A549 (cell line): ENCODE results near the gene SLC6A19. TPM values are rescaled to one million over a fixed set of nuclear protein-coding genes. Genes with fewer than 3 reads are reported as not detected.
"Not testable (repeated sequence)": the region's sequence is repeated elsewhere in the genome, so short reads cannot be mapped to it uniquely, and the experiment has no call there.

Source experiments
- ATAC-seq, 2 experiments: fragments of 200-7000 bp in 1 of 2; fragments of >200 bp in 1 of 2; cut with Nextera tagmentation in 1 of 2; cut with Tn5 transposase in 1 of 2; 3 replicates each; pipeline versions ENCODE4 v1.8.0 to v1.9.1; 2018 to 2020; ENCODE audit warnings: mild to moderate bottlenecking in 1 of 2, moderate library complexity in 1 of 2
- CTCF ChIA-PET: fragments of 300-600 bp; sonication (Branson Sonifier 250); formaldehyde crosslinking; extraction: SDS; loops from one replicate; lab custom pipeline; 2021; ENCODE audit warnings: antibody characterized with exemption, inconsistent platforms; lab: Yijun Ruan, JAX
- POLR2A ChIA-PET: fragments of 350-600 bp; formaldehyde crosslinking; extraction: SDS; loops from one replicate; lab custom pipeline; 2021; ENCODE audit warnings: antibody characterized with exemption, inconsistent platforms; lab: Yijun Ruan, JAX
- DNase-seq, 2 experiments: peaks; one replicate each; pipeline versions ENCODE4 v3.0.0 to v3.0.0-alpha.2; 2011 to 2016; ENCODE audit warnings: low read depth in 1 of 2, low spot score in 1 of 2
- FAIRE-seq: peaks from 2 replicates; lab custom pipeline; 2011; peaks lifted over from hg19 to GRCh38; lab: Jason Lieb, UNC
- H3K27ac ChIP-seq, 2 experiments: fragments of >200 bp; sonication (Bioruptor Twin); formaldehyde crosslinking; 3 replicates each; pipeline ENCODE4 v1.5.1; 2016 to 2017
- H3K4me1 ChIP-seq: fragments of >200 bp; sonication (Bioruptor Twin); formaldehyde crosslinking; 3 replicates; pipeline ENCODE4 v1.6.1; 2016
- H3K4me2 ChIP-seq: fragments of >200 bp; sonication (Bioruptor Twin); formaldehyde crosslinking; 3 replicates; pipeline ENCODE4 v1.6.1; 2016
- H3K4me3 ChIP-seq: fragments of >200 bp; sonication (Bioruptor Twin); formaldehyde crosslinking; 3 replicates; pipeline ENCODE4 v1.5.1; 2016
- H3K9me3 ChIP-seq: fragments of >200 bp; sonication (Bioruptor Twin); formaldehyde crosslinking; 3 replicates; pipeline ENCODE4 v1.6.1; 2016
- CEBPB ChIP-seq, 2 experiments: fragments of >200 bp in 1 of 2; sonication (Bioruptor Twin) in 1 of 2; formaldehyde crosslinking in 1 of 2; IDR thresholded peaks; 2 replicates each; pipeline ENCODE4 v1.6.1; 2012 to 2016
- EHF ChIP-seq: fragments of 250-450 bp; sonication (Bioruptor Pico); IDR thresholded peaks from 2 replicates; pipeline ENCODE4 v1.5.0; 2020; ENCODE audit warnings: mild to moderate bottlenecking
- EP300 ChIP-seq, 2 experiments: fragments of >200 bp; sonication (Bioruptor Twin); formaldehyde crosslinking; IDR thresholded peaks; 2 replicates in 1 of 2; 3 replicates in 1 of 2; pipeline ENCODE4 v1.6.1; 2016 to 2017
- FOSL2 ChIP-seq, 2 experiments: fragments of 450-650 bp in 1 of 2; fragments of >200 bp in 1 of 2; sonication (Bioruptor Twin) in 1 of 2; formaldehyde crosslinking; IDR thresholded peaks; 2 replicates each; pipeline versions ENCODE4 v1.5.0 to v1.6.1; 2016 to 2020; ENCODE audit warnings: mild to moderate bottlenecking in 1 of 2, moderate library complexity in 1 of 2
- FOXS1 ChIP-seq: fragments of 250-450 bp; sonication (Bioruptor Pico); IDR thresholded peaks from 2 replicates; pipeline ENCODE4 v1.5.0; 2020; ENCODE audit warnings: mild to moderate bottlenecking, moderate library complexity
- HOXA7 ChIP-seq: fragments of 250-450 bp; sonication (Bioruptor Pico); IDR thresholded peaks from 2 replicates; pipeline ENCODE4 v1.5.0; 2020; ENCODE audit warnings: mild to moderate bottlenecking, moderate library complexity
- HOXB13 ChIP-seq: fragments of 250-450 bp; sonication (Bioruptor Pico); IDR thresholded peaks from 2 replicates; pipeline ENCODE4 v1.5.0; 2020; ENCODE audit warnings: low read depth, mild to moderate bottlenecking, moderate library complexity
- JUN ChIP-seq, 2 experiments: fragments of >200 bp; sonication (Bioruptor Twin); formaldehyde crosslinking; IDR thresholded peaks; 2 replicates in 1 of 2; 3 replicates in 1 of 2; pipeline ENCODE4 v1.6.1; 2016 to 2017
- JUNB ChIP-seq: fragments of >200 bp; sonication (Bioruptor Twin); formaldehyde crosslinking; IDR thresholded peaks from 2 replicates; pipeline ENCODE4 v1.6.1; 2016
- KDM1A ChIP-seq: fragments of 200-600 bp; sonication (generic); IDR thresholded peaks from 2 replicates; pipeline ENCODE4 v1.6.1; 2016; ENCODE audit warnings: low read depth, mild to moderate bottlenecking
- MAFK ChIP-seq: fragments of 450-650 bp; IDR thresholded peaks from 2 replicates; pipeline ENCODE4 v1.6.1; 2014; ENCODE audit not compliant: partially characterized antibody
- POLR2A ChIP-seq: IDR thresholded peaks from 2 replicates; pipeline ENCODE4 v1.6.1; 2012; ENCODE audit warnings: mild to moderate bottlenecking, low read length
- SREBF2 ChIP-seq: fragments of 450-650 bp; IDR thresholded peaks from 2 replicates; pipeline ENCODE4 v1.6.1; 2014; ENCODE audit warnings: mild to moderate bottlenecking, moderate library complexity
- ZC3H11A ChIP-seq: fragments of 450-650 bp; IDR thresholded peaks from 2 replicates; pipeline ENCODE4 v1.6.1; 2014; ENCODE audit warnings: antibody characterized with exemption, mild to moderate bottlenecking
- WGBS: methylation state at CpG from one replicate; pipeline ENCODE4 v1.1.6; 2017; ENCODE audit errors: missing lambda C conversion rate; 5-methylcytosine and 5-hydroxymethylcytosine counted together
- polyA plus RNA-seq, 4 experiments: library from polyadenylated mRNA; depleted of rRNA in 3 of 4; stranded (reverse); fragments of >200 nt; fragmentation: RNase III in 1 of 4; extraction: RNeasy Plus Mini Kit Qiagen cat#74134 plus additional on column Dnase treatment in 1 of 4; gene quantifications; 2 replicates in 3 of 4; 3 replicates in 1 of 4; pipeline ENCODE4 v1.2.3, GENCODE V29; 2011 to 2017
- TF ChIP-seq, protein P1 (sequence below): fragments of 150-350 bp; IDR thresholded peaks from 2 replicates; pipeline ENCODE4 v1.6.1; 2014; ENCODE audit warnings: low read depth, mild to moderate bottlenecking, low read length
- TF ChIP-seq, protein P2 (sequence below): IDR thresholded peaks from 2 replicates; pipeline ENCODE4 v1.6.1; 2012

Gene SLC6A19
- polyA plus RNA-seq, 2 of the 4 experiments (the other 2 are of a cell fraction) = 0.01 TPM; not detected in 1

DNA sequence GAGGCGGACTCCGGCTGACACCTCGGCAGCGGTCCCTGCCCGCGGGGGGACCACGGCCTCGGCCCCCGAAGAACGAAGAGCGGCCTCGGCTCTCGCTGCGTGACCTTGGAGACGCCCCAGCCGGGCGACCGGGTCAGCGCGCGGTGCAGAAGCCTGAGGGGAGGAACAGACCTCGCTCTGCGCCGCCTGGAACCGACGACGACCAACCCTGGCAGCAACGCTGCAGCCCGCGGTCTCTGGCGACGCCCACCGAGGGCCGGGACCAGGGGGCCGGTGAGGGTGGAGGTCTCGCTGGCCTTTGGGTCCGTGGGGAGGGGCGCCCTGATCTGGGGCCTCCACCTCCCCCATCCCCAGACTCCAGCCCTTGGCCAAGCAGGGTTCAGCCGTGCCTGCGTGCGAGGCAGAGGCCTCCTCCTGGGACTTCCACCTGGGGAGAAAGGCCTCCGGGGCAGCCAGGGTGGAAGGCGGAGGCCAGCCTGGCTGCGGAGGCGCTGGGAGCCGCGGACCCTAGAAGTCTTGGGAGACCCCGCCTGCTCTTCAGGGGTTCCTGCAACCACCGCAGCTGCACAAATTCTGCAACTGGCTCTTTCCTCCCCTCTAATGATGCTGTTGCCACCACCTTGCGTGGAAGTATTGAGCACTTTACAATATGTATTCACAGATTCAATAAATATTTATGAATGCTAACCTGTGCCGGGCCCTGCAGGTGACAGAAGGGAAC is 45.2 kb upstream of the SLC6A19 start:
- ChIA-PET CTCF (interaction anchor here (0.7 to 1.2 kb wide), 5 partner anchors 9 to 18 kb away, joined by 3 to 5 read pairs (median 4); no protein-coding TSS in a partner anchor), POLR2A (no interaction called here)
- Histone ChIP-seq H3K9me3 (no peaks in the 10 kb centered on the region), H3K4me2 (peak overlapping the region; percentile 77), H3K4me3 (peak overlapping the region; percentile 42), H3K27ac (peak overlapping the region in 1 of 2 experiments; percentile 63; a peak in 1 of 6 replicates), H3K4me1 (peaks cover 10% of the 10 kb centered on the region; the same call in 2 of the 3 replicates)
- ATAC-seq = no peak
- no peak for DNase-seq
- FAIRE-seq = no peak
- 84% methylated on average over 10 of the region's 51 CpGs for WGBS
- no peak for TF ChIP-seq EP300 (IDR thresholded peaks at IDR 0.05)
- TF ChIP-seq, protein P1, sequence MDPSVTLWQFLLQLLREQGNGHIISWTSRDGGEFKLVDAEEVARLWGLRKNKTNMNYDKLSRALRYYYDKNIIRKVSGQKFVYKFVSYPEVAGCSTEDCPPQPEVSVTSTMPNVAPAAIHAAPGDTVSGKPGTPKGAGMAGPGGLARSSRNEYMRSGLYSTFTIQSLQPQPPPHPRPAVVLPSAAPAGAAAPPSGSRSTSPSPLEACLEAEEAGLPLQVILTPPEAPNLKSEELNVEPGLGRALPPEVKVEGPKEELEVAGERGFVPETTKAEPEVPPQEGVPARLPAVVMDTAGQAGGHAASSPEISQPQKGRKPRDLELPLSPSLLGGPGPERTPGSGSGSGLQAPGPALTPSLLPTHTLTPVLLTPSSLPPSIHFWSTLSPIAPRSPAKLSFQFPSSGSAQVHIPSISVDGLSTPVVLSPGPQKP = no peak
- no peak for TF ChIP-seq JUNB
- no peak for TF ChIP-seq JUN (IDR thresholded peaks at IDR 0.05)
- no peak for TF ChIP-seq FOSL2 (IDR thresholded peaks at IDR 0.05)
- no peak for TF ChIP-seq FOSL2 (CRISPR knock-in tag; IDR thresholded peaks at IDR 0.05)
- TF ChIP-seq SREBF2 = no peak
- TF ChIP-seq, all 56 proteins: peak for 0

DNA sequence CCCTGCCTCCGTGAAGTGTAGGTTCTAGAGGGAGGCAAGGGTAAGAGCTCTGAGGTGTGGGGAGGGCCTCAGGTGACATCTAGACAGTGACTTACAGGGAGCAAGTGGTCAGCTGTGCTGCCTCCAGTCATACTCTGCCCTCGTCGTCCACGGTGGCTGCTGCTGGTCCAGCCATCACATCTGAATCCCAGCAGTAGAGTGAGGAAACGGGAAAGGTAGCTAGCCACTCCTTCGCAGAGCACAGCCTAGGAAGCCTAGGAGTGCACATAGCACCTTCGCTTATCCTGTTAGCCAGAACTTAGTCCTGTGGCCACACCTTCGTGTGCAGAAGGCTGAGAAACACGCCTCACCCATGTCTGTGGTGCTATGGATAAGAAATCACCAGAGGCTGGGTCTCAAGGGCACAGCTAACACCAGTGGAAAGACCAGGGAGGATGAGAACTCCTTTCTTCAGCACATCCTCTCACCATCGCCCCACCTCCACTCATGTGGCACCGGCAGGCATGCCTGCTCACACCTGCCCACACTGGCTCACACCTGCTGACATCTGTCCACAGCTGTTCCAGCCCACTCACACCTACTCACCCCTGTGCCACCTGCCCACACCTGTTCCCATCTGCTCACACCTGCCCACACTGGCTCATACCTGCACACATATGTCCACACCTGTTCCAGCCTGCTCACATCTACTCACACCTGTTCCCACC is 44.5 kb upstream of the SLC6A19 start:
- POLR2A ChIA-PET = no interaction called here
- Histone ChIP-seq H3K9me3 (no peaks in the 10 kb centered on the region), H3K4me1 (peaks cover 17% of the 10 kb centered on the region; the same call in 2 of the 3 replicates)
- CTCF ChIA-PET = interaction anchor here (0.7 to 1.2 kb wide), 5 partner anchors 9 to 19 kb away, joined by 3 to 5 read pairs (median 4); no protein-coding TSS in a partner anchor
- no peak for DNase-seq
- TF ChIP-seq HOXA7 (CRISPR knock-in tag) (no peak), FOXS1 (no peak), KDM1A (no peak), EHF (no peak), ZC3H11A (no peak), POLR2A (no peak), FOSL2 (IDR thresholded peaks at IDR 0.05) (no peak), FOSL2 (CRISPR knock-in tag; IDR thresholded peaks at IDR 0.05) (no peak), CEBPB (IDR thresholded peaks at IDR 0.05) (no peak), MAFK (no peak), HOXB13 (CRISPR knock-in tag) (no peak)
- TF ChIP-seq, protein P2, sequence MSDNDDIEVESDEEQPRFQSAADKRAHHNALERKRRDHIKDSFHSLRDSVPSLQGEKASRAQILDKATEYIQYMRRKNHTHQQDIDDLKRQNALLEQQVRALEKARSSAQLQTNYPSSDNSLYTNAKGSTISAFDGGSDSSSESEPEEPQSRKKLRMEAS = no peak
- TF ChIP-seq, all 56 proteins: peak for 0
- Histone ChIP-seq H3K4me2 (no peak overlapping the region), H3K4me3 (no peak overlapping the region), H3K27ac (no peak overlapping the region)
- ATAC-seq = no peak
- FAIRE-seq = no peak
- WGBS = 80% methylated on average over 11 of the region's 11 CpGs

DNA sequence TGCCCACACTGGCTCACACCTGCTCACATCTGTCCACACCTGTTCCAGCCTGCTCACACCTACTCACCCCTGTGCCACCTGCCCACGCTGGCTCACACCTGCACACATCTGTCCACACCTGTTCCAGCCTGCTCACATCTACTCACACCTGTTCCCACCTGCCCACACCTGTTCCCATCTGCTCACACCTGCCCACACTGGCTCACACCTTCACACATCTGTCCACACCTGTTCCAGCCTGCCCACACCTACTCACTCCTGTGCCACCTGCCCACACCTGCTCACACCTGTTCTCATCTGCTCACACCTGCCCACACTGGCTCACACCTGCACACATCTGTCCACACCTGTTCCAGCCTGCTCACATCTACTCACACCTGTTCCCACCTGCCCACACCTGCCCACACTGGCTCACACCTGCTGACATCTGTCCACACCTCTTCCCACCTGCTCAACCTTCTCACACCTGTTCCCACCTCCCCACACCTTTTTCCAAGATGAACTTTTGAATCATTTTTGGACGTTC is 43.9 kb upstream of the SLC6A19 start:
- ATAC-seq, H3K4me2 ChIP-seq, H3K27ac ChIP-seq, POLR2A ChIA-PET, DNase-seq, FAIRE-seq, H3K9me3 ChIP-seq, H3K4me3 ChIP-seq: not testable (repeated sequence)
- WGBS = 39% methylated on average over 2 of the region's 2 CpGs
- H3K4me1 ChIP-seq = peaks cover 23% of the 10 kb centered on the region; the same call in 2 of the 3 replicates
- CTCF ChIA-PET = interaction anchor here (0.8 to 1.2 kb wide), 4 partner anchors 8 to 19 kb away, joined by 3 to 5 read pairs (median 4); no protein-coding TSS in a partner anchor
